ENCODE measurements around the gene MRTFA. TPM values are rescaled to one million over a fixed set of nuclear protein-coding genes. Genes with fewer than 3 reads are reported as not detected.

Gene MRTFA
- total and polyA plus RNA-seq, 8 donors, result 22.5 to 58.0 (median 26.5) TPM

- H3K36me3 ChIP-seq, result no peaks in the 10 kb centered on the region
- H3K9me3 ChIP-seq, result no peaks in the 10 kb centered on the region
- no peak for TF ChIP-seq CTCF (IDR thresholded peaks at IDR 0.05)
- peak in 1 of 4 donors; percentile 28 for DNase-seq
- intact Hi-C loops (cut with DNase I), result no loop called here
- no peak for ATAC-seq
- peak overlapping the region; percentile 86 to 94 for H3K27ac ChIP-seq
- H3K4me1 ChIP-seq, result peaks cover 12 to 47% of the 10 kb centered on the region in 2 donors
- peak overlapping the region; percentile 96 to 98 for H3K4me3 ChIP-seq
- H3K27me3 ChIP-seq, result no peaks in the 10 kb centered on the region
These were observed 1.2 kb downstream of the MRTFA start for GRCh38 chr22:40635043-40635939.

DNA sequence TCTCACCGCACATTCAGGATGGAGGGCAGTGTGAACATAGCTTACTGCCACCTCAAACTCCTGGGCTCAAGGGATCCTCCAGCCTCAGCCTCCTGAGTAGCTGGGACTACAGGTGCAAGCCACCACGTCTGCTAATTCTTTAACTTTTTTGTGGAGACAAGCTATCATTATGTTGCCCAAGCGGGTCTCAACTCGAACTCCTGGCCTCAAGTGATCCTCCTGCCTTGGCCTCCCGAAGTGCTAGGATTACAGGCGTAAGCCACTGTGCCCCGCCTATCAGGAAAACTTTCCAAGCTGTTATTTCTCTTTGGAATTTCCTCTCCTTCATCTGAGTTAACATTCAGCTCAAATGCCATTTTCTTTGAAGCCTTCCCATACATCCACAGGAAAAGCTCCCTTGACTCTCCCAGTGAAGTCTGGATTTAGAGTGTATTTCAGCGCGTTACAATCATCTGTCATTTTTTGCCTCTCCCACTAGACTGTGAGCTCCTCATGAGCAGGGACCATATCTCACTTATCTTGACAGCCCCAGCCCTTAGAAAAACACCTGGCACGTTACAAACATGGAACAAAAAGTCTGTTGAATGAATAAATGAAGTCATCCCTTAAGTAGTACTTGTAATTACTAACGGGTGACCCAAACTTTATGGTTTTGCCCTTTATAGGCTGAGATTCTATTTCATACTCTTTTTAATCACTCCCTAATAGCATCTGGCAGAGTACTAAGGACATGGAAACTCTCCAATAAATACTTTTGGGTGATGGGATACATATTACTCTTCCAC lies 2.2 kb downstream of the MRTFA start:
- intact Hi-C loops (cut with DNase I), result no loop called here
- no peak for TF ChIP-seq CTCF (IDR thresholded peaks at IDR 0.05)
- Histone ChIP-seq H3K4me1 (peaks cover 12 to 51% of the 10 kb centered on the region in 2 donors), H3K4me3 (peak overlapping the region in 1 of 2 donors; percentile 96), H3K27me3 (no peaks in the 10 kb centered on the region), H3K9me3 (no peaks in the 10 kb centered on the region), H3K36me3 (no peaks in the 10 kb centered on the region), H3K27ac (no peak overlapping the region)
- ATAC-seq (no peak), DNase-seq (no peak)

GRCh38 chr22:40633036-40633435 lies 3.5 kb downstream of the MRTFA start:
- Histone ChIP-seq H3K27me3 (no peaks in the 10 kb centered on the region), H3K4me1 (peaks cover 12 to 58% of the 10 kb centered on the region in 2 donors), H3K9me3 (no peaks in the 10 kb centered on the region), H3K4me3 (no peak overlapping the region), H3K27ac (no peak overlapping the region), H3K36me3 (no peaks in the 10 kb centered on the region)
- intact Hi-C loops (cut with DNase I), result no loop called here
- DNase-seq, result no peak
- no peak for ATAC-seq
- TF ChIP-seq CTCF (IDR thresholded peaks at IDR 0.05), result no peak

- ATAC-seq (no peak), DNase-seq (no peak)
- intact Hi-C loops (cut with DNase I), result no loop called here
- Histone ChIP-seq H3K4me1 (peaks cover 8 to 62% of the 10 kb centered on the region in 2 donors), H3K36me3 (no peaks in the 10 kb centered on the region), H3K9me3 (no peaks in the 10 kb centered on the region), H3K27ac (no peak overlapping the region), H3K4me3 (no peak overlapping the region), H3K27me3 (no peaks in the 10 kb centered on the region)
- TF ChIP-seq CTCF (IDR thresholded peaks at IDR 0.05), result no peak
These were observed 4.6 kb downstream of the MRTFA start for GRCh38 chr22:40631925-40632324.

Data from left lung (tissue), 10 donors.